ENCODE measurements around the gene TBC1D9. TPM values are rescaled to one million over a fixed set of nuclear protein-coding genes. Genes with fewer than 3 reads are reported as not detected.

The TBC1D9 gene
- total and polyA plus RNA-seq, 2 of the 13 experiments (the other 11 are each of a cell fraction or from before 2014, with no cell fraction given) = 11.9 to 12.2 TPM

GRCh38 chr4:140641789-140642439, 114.3 kb downstream of the TBC1D9 start (continued):
- TF ChIP-seq ZBTB34 (CRISPR knock-in tag; IDR thresholded peaks at IDR 0.05) (peak; percentile 48; the same call in 1 of the 2 replicates), ZNF317 (CRISPR knock-in tag; IDR thresholded peaks at IDR 0.05) (peak; percentile 61; the same call in 1 of the 2 replicates), GMEB1 (CRISPR knock-in tag; IDR thresholded peaks at IDR 0.05; ENCODE audit: borderline replicate concordance) (no peak; the same call in 1 of the 2 replicates), PITX1 (CRISPR knock-in tag; IDR thresholded peaks at IDR 0.05) (peak; percentile 31; the same call in 1 of the 2 replicates), ZNF235 (CRISPR knock-in tag; IDR thresholded peaks at IDR 0.05; ENCODE audit: borderline replicate concordance) (peak; percentile 37; the same call in 1 of the 2 replicates), MEIS2 (CRISPR knock-in tag; IDR thresholded peaks at IDR 0.05) (peak; percentile 35; the same call in 1 of the 2 replicates), RERE (CRISPR knock-in tag; IDR thresholded peaks at IDR 0.05; ENCODE audit: low read depth) (peak; percentile 16; the same call in 1 of the 2 replicates), ZMYM2 (CRISPR knock-in tag; IDR thresholded peaks at IDR 0.05) (0 out of 2 replicates have a peak, but pooled peaks have one; percentile 32)
- TF ChIP-seq, protein P1, sequence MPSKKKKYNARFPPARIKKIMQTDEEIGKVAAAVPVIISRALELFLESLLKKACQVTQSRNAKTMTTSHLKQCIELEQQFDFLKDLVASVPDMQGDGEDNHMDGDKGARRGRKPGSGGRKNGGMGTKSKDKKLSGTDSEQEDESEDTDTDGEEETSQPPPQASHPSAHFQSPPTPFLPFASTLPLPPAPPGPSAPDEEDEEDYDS (CRISPR knock-in tag; IDR thresholded peaks at IDR 0.05) = 0 out of 2 replicates have a peak, but pooled peaks have one; percentile 20
- TF ChIP-seq, protein P2, sequence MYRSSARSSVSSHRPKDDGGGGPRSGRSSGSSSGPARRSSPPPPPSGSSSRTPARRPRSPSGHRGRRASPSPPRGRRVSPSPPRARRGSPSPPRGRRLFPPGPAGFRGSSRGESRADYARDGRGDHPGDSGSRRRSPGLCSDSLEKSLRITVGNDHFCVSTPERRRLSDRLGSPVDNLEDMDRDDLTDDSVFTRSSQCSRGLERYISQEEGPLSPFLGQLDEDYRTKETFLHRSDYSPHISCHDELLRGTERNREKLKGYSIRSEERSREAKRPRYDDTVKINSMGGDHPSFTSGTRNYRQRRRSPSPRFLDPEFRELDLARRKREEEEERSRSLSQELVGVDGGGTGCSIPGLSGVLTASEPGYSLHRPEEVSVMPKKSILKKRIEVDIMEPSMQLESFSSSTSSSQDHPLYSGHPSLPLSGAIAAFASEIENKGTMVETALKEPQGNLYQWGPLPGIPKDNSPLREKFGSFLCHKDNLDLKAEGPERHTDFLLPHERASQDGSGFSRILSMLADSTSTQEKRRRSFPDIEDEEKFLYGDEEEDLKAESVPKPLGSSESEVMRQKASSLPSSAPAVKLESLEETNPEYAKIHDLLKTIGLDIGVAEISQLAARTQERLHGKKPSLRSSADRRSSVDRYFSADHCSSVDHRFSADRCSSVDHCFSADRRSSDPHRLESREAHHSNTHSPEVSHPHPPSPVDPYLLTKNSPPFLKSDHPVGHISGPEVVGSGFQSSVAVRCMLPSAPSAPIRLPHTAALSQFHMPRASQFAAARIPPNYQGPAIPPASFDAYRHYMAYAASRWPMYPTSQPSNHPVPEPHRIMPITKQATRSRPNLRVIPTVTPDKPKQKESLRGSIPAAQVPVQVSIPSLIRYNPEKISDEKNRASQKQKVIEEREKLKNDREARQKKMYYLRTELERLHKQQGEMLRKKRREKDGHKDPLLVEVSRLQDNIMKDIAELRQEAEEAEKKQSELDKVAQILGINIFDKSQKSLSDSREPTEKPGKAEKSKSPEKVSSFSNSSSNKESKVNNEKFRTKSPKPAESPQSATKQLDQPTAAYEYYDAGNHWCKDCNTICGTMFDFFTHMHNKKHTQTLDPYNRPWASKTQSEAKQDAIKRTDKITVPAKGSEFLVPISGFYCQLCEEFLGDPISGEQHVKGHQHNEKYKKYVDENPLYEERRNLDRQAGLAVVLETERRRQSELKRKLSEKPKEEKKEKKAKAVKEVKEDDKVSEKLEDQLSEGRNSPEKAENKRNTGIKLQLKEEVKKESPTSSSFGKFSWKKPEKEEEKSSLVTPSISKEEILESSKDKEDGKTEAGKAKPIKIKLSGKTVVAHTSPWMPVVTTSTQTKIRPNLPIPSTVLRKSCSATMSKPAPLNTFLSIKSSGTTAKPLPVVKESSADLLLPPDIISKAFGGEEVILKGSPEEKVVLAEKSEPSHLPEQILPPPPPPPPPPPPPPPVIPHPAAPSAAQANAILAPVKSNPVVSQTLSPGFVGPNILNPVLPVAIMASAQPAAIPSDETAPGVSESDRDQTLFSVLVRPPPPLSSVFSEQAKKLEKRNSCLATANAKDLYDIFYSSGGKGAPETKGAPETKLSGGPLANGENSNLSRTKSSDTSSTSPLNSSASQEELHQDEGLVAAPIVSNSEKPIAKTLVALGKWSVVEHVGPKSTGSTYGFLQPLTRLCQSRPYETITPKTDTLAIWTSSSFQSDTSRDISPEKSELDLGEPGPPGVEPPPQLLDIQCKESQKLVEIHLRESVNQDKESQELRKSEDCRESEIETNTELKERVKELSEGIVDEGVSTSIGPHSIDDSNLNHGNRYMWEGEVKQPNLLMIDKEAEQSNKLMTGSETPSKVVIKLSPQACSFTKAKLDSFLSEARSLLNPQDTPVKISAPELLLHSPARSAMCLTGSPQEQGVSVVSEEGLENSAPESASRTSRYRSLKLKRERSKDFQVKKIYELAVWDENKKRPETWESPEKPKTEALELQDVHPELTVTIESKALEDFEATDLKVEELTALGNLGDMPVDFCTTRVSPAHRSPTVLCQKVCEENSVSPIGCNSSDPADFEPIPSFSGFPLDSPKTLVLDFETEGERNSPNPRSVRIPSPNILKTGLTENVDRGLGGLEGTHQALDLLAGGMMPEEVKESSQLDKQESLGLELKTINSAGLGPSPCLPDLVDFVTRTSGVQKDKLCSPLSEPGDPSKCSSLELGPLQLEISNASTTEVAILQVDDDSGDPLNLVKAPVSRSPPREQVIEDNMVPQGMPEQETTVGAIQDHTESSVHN (CRISPR knock-in tag; IDR thresholded peaks at IDR 0.05) = 0 out of 2 replicates have a peak, but pooled peaks have one; percentile 24

All from HepG2 (cell line).